Parathyroid adenoma (tissue), 2 donors: ENCODE data around the gene PTMA.

ENCODE experiments used
- H2AFZ ChIP-seq: fragments of 300-600 bp; sonication (generic); one replicate; pipeline ENCODE4 v1.7.0; 2017; ENCODE audit warnings: antibody characterized with exemption, mild to moderate bottlenecking
- H3K27ac ChIP-seq: fragments of 300-600 bp; sonication (generic); one replicate; pipeline ENCODE4 v1.7.0; 2017
- H3K27me3 ChIP-seq: fragments of 300-600 bp; sonication (generic); one replicate; pipeline ENCODE4 v1.7.0; 2017; ENCODE audit warnings: low read length; ENCODE audit not compliant: control insufficient read depth, insufficient read depth
- H3K36me3 ChIP-seq: fragments of 300-600 bp; sonication (generic); one replicate; pipeline ENCODE4 v1.7.0; 2017; ENCODE audit warnings: low read length; ENCODE audit not compliant: control insufficient read depth, insufficient read depth
- H3K4me1 ChIP-seq: fragments of 300-600 bp; sonication (generic); one replicate; pipeline ENCODE4 v1.7.0; 2017; ENCODE audit warnings: control low read depth
- H3K4me2 ChIP-seq: fragments of 300-600 bp; sonication (generic); one replicate; pipeline ENCODE4 v1.7.0; 2017; ENCODE audit warnings: low read length
- H3K4me3 ChIP-seq: fragments of 300-600 bp; sonication (generic); one replicate; pipeline ENCODE4 v1.7.0; 2017; ENCODE audit warnings: low read depth, low read length
- H3K79me2 ChIP-seq: fragments of 300-600 bp; sonication (generic); one replicate; pipeline ENCODE4 v1.7.0; 2017; ENCODE audit warnings: control low read depth
- H3K9ac ChIP-seq: fragments of 300-600 bp; sonication (generic); one replicate; pipeline ENCODE4 v1.7.0; 2017; ENCODE audit warnings: mild to moderate bottlenecking
- H3K9me3 ChIP-seq: fragments of 300-600 bp; sonication (generic); one replicate; pipeline ENCODE4 v1.7.0; 2017; ENCODE audit warnings: low read length; ENCODE audit not compliant: control insufficient read depth
- TF ChIP-seq, protein P1 (sequence below): fragments of 300-600 bp; sonication (generic); IDR thresholded peaks from one replicate; pipeline ENCODE4 v1.7.0; 2017; ENCODE audit warnings: antibody characterized with exemption, mild to moderate bottlenecking
- donor health status: primary hyperparathyroidism.

Gene PTMA

DNA sequence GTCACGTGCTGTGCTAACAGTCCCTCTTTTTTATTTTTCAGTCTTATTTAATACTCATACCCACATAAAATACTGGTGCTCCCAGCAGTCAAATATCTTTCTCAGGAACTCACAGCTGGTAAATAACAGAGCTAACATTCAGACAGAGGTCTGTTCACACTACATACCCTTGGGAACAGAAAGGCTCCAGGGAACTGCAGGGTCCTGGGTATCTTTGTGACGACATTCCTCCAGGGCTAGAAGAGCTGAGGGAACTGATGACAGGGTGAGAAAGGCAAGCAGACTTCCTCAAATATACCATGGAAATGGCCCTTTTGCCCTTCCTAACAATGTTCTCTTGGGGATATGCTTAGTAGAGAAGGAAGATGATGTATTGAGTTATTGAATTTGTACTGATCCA, 53.4 kb downstream of the PTMA start:
- Histone ChIP-seq H3K79me2 (no peaks in the 10 kb centered on the region), H2AFZ (no peak overlapping the region), H3K36me3 (no peaks in the 10 kb centered on the region), H3K9ac (no peak overlapping the region), H3K27me3 (no peaks in the 10 kb centered on the region), H3K4me2 (no peak overlapping the region), H3K9me3 (no peaks in the 10 kb centered on the region), H3K4me3 (no peak overlapping the region), H3K4me1 (no peaks in the 10 kb centered on the region), H3K27ac (no peak overlapping the region)
- TF ChIP-seq, protein P1, sequence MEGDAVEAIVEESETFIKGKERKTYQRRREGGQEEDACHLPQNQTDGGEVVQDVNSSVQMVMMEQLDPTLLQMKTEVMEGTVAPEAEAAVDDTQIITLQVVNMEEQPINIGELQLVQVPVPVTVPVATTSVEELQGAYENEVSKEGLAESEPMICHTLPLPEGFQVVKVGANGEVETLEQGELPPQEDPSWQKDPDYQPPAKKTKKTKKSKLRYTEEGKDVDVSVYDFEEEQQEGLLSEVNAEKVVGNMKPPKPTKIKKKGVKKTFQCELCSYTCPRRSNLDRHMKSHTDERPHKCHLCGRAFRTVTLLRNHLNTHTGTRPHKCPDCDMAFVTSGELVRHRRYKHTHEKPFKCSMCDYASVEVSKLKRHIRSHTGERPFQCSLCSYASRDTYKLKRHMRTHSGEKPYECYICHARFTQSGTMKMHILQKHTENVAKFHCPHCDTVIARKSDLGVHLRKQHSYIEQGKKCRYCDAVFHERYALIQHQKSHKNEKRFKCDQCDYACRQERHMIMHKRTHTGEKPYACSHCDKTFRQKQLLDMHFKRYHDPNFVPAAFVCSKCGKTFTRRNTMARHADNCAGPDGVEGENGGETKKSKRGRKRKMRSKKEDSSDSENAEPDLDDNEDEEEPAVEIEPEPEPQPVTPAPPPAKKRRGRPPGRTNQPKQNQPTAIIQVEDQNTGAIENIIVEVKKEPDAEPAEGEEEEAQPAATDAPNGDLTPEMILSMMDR = no peak
